K562 (cell line): Measurements from ENCODE around the gene MYL12A. TPM values are rescaled to one million over a fixed set of nuclear protein-coding genes. Genes with fewer than 3 reads are reported as not detected.
A peak's percentile ranks its signal among the peaks of the same experiment; 100 is the strongest.

Experiments used
- C11orf30 ChIP-seq: fragments of 450-650 bp; IDR thresholded peaks from 2 replicates; pipeline ENCODE4 v1.6.1; 2016; ENCODE audit warnings: low read depth, mild to moderate bottlenecking
- CREB1 ChIP-seq, 2 experiments: sonication (generic) in 1 of 2; formaldehyde crosslinking in 1 of 2; IDR thresholded peaks; 2 replicates each; pipeline versions ENCODE4 v1.6.1 to v1.8.0; 2012 to 2022; ENCODE audit warnings: inconsistent platforms in 1 of 2, mild to moderate bottlenecking in 1 of 2, missing genetic modification reagents in 1 of 2, moderate library complexity in 1 of 2
- ESRRB ChIP-seq: fragments of 250-450 bp; sonication (Bioruptor Pico); IDR thresholded peaks from 2 replicates; pipeline ENCODE4 v1.5.0; 2020; ENCODE audit warnings: mild to moderate bottlenecking, moderate library complexity, borderline replicate concordance
- EZH2 ChIP-seq: IDR thresholded peaks from 2 replicates; pipeline ENCODE4 v1.6.1; 2012; ENCODE audit warnings: low read depth, mild to moderate bottlenecking, inconsistent platforms, low read length, borderline replicate concordance
- LCOR ChIP-seq: sonication (generic); formaldehyde crosslinking; IDR thresholded peaks from 2 replicates; pipeline ENCODE4 v1.8.0; 2022; ENCODE audit warnings: mild to moderate bottlenecking, missing genetic modification reagents
- NRF1 ChIP-seq, 2 experiments: fragments of 450-650 bp; IDR thresholded peaks in 1 of 2; conservative IDR thresholded peaks in 1 of 2; 2 replicates each; pipeline ENCODE4 v1.6.1; 2014; ENCODE audit warnings: mild to moderate bottlenecking in 2 of 2
- RBBP5 ChIP-seq: fragments of 200-600 bp; sonication (generic); IDR thresholded peaks from 2 replicates; pipeline ENCODE4 v1.6.1; 2012; ENCODE audit warnings: borderline replicate concordance, mild to moderate bottlenecking, low read length, control low read depth, inconsistent platforms; ENCODE audit not compliant: insufficient read depth, poor library complexity, severe bottlenecking
- RBM17 ChIP-seq: fragments of 200-400 bp; formaldehyde crosslinking; IDR thresholded peaks from 2 replicates; pipeline ENCODE4 v1.6.1; 2017; ENCODE audit warnings: low read depth, mild to moderate bottlenecking, low read length, borderline replicate concordance
- SIN3A ChIP-seq, 2 experiments: fragments of 150-350 bp in 1 of 2; IDR thresholded peaks; 2 replicates each; pipeline ENCODE4 v1.6.1; 2011 to 2016; ENCODE audit warnings: borderline replicate concordance in 2 of 2, low read depth in 2 of 2, low read length in 2 of 2, mild to moderate bottlenecking in 2 of 2, moderate library complexity in 2 of 2; ENCODE audit not compliant: control insufficient read depth in 1 of 2
- SMAD4 ChIP-seq: fragments of 250-450 bp; sonication (Bioruptor Pico); conservative IDR thresholded peaks from 2 replicates; pipeline ENCODE4 v1.8.0; 2021; ENCODE audit warnings: inconsistent platforms, mild to moderate bottlenecking, moderate library complexity
- TARDBP ChIP-seq: fragments of 450-650 bp; IDR thresholded peaks from 2 replicates; pipeline ENCODE4 v1.6.1; 2016
- ZFX ChIP-seq: sonication (generic); formaldehyde crosslinking; IDR thresholded peaks from 2 replicates; pipeline ENCODE4 v1.8.0; 2022; ENCODE audit warnings: mild to moderate bottlenecking, missing genetic modification reagents, moderate library complexity
- ZNF175 ChIP-seq: fragments of 200-800 bp; sonication (Bioruptor generic); IDR thresholded peaks from 2 replicates; pipeline ENCODE4 v1.6.1; 2016; ENCODE audit warnings: low read depth, mild to moderate bottlenecking, missing genetic modification characterization, missing compliant biosample characterization
- ZNF444 ChIP-seq: fragments of 250-450 bp; sonication (Bioruptor Pico); IDR thresholded peaks from 2 replicates; pipeline ENCODE4 v1.4.0; 2020; ENCODE audit warnings: mild to moderate bottlenecking, moderate library complexity
- ZNF445 ChIP-seq: fragments of 250-450 bp; sonication (Bioruptor Pico); IDR thresholded peaks from 2 replicates; pipeline ENCODE4 v1.4.0; 2020; ENCODE audit warnings: low read depth, mild to moderate bottlenecking, moderate library complexity
- ZNF707 ChIP-seq: fragments of 250-450 bp; sonication (Bioruptor Pico); conservative IDR thresholded peaks from 2 replicates; pipeline ENCODE4 v1.8.0; 2022; ENCODE audit warnings: inconsistent platforms, mild to moderate bottlenecking, moderate library complexity
- polyA plus RNA-seq, 8 experiments: library from polyadenylated mRNA; depleted of rRNA in 4 of 8; stranded (reverse) in 5 of 8; unstranded in 3 of 8; fragments of >200 nt; fragmentation: Nextera tagmentation in 2 of 8; fragmentation: Illumina TruSeq in 1 of 8; extraction: Ambion mirVana in 2 of 8; extraction: Trizol in 1 of 8; gene quantifications; 2 replicates each; pipeline versions ENCODE4 v1.2.1 to v1.2.3, GENCODE V29; 2011 to 2014; ENCODE audit warnings: inconsistent platforms in 1 of 8, missing spikeins in 1 of 8
- total RNA-seq, 7 experiments: library from RNA; depleted of rRNA in 6 of 7; stranded (reverse); fragments of >200 nt in 6 of 7; fragmentation: Illumina TruSeq in 2 of 7; extraction: Trizol in 2 of 7; gene quantifications; 2 replicates each; pipeline versions ENCODE4 v1.2.1 to v1.2.3, GENCODE V29; 2011 to 2021; ENCODE audit warnings: low replicate concordance in 1 of 7
- TF ChIP-seq, protein P1 (sequence below): fragments of 450-650 bp; IDR thresholded peaks from 2 replicates; pipeline ENCODE4 v1.6.1; 2016; ENCODE audit warnings: borderline replicate concordance
- TF ChIP-seq, protein P2 (sequence below): fragments of 250-450 bp; sonication (Bioruptor Pico); IDR thresholded peaks from 2 replicates; pipeline ENCODE4 v1.8.0; 2022; ENCODE audit warnings: moderate library complexity, mild to moderate bottlenecking, inconsistent platforms
- TF ChIP-seq, protein P3 (sequence below), 2 experiments: fragments of 450-650 bp; conservative IDR thresholded peaks; 2 replicates each; pipeline ENCODE4 v1.6.1; 2017; ENCODE audit warnings: mild to moderate bottlenecking in 2 of 2, moderate library complexity in 2 of 2
- TF ChIP-seq, protein P4 (sequence below): IDR thresholded peaks from 2 replicates; pipeline ENCODE4 v1.6.1; 2012; ENCODE audit warnings: low read depth, low read length, improper control_type of control experiment, borderline replicate concordance

MYL12A gene
- total and polyA plus RNA-seq, 9 of the 15 experiments (the other 6 are each of a cell fraction or from before 2014, with no cell fraction given) = 308 to 1,031 (median 559) TPM

DNA sequence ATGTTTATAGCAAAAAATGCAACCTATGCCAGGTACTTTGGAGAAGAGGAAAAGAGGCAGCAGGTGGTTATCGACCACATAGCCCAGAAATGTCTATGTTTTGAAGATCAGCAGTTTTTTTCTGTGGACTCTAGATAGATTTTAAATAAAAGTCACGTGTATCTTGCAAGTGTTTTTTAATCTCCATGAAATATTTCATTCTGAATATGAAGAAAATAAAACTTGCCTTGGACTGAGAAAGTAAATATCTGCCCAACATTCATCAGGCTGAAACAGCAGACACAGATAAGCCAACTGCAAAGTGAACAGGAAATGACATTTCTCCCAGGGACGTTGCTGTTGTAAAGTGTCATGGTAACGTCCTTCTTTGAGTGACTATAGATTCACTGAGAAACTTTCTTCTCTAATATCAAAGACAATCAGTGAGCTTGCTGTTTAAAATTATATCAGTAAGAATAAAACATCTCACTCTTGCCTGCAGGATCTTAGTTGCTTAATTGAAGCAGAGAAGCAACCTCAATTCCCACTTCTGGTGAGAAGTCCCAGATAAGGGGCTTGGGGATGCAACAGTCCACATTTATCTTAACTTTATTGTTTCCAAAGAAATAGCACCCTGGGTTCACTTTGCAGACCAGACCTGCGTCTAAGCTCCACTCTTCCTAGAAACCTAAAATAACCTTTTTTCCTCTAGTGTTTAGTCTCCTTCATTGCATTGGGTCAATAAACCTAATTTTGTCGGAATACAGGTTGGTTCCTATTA, 34.1 kb upstream of the MYL12A start (continued):
- TF ChIP-seq LCOR (CRISPR knock-in tag) = no peak
- TF ChIP-seq, protein P1, sequence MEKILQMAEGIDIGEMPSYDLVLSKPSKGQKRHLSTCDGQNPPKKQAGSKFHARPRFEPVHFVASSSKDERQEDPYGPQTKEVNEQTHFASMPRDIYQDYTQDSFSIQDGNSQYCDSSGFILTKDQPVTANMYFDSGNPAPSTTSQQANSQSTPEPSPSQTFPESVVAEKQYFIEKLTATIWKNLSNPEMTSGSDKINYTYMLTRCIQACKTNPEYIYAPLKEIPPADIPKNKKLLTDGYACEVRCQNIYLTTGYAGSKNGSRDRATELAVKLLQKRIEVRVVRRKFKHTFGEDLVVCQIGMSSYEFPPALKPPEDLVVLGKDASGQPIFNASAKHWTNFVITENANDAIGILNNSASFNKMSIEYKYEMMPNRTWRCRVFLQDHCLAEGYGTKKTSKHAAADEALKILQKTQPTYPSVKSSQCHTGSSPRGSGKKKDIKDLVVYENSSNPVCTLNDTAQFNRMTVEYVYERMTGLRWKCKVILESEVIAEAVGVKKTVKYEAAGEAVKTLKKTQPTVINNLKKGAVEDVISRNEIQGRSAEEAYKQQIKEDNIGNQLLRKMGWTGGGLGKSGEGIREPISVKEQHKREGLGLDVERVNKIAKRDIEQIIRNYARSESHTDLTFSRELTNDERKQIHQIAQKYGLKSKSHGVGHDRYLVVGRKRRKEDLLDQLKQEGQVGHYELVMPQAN = no peak
- no peak for TF ChIP-seq ZFX (CRISPR knock-in tag)
- TF ChIP-seq ZNF175 = 0 out of 2 replicates have a peak, but pooled peaks have one; percentile 43
- no peak for TF ChIP-seq ZNF707 (CRISPR knock-in tag)
- TF ChIP-seq, protein P2, sequence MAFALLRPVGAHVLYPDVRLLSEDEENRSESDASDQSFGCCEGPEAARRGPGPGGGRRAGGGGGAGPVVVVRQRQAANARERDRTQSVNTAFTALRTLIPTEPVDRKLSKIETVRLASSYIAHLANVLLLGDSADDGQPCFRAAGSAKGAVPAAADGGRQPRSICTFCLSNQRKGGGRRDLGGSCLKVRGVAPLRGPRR = no peak
- TF ChIP-seq C11orf30 = peak; percentile 57; the same call in 1 of the 2 replicates
- no peak for TF ChIP-seq NRF1 (conservative IDR thresholded peaks at IDR 0.05 in 1 of 2, IDR thresholded peaks at IDR 0.05 in 1 of 2)
- no peak for TF ChIP-seq CREB1 (IDR thresholded peaks at IDR 0.05)
- no peak for TF ChIP-seq CREB1 (CRISPR knock-in tag; IDR thresholded peaks at IDR 0.05)
- TF ChIP-seq, protein P3, sequence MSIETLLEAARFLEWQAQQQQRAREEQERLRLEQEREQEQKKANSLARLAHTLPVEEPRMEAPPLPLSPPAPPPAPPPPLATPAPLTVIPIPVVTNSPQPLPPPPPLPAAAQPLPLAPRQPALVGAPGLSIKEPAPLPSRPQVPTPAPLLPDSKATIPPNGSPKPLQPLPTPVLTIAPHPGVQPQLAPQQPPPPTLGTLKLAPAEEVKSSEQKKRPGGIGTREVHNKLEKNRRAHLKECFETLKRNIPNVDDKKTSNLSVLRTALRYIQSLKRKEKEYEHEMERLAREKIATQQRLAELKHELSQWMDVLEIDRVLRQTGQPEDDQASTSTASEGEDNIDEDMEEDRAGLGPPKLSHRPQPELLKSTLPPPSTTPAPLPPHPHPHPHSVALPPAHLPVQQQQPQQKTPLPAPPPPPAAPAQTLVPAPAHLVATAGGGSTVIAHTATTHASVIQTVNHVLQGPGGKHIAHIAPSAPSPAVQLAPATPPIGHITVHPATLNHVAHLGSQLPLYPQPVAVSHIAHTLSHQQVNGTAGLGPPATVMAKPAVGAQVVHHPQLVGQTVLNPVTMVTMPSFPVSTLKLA (conservative IDR thresholded peaks at IDR 0.05) = no peak
- no peak for TF ChIP-seq RBM17
- TF ChIP-seq, protein P4, sequence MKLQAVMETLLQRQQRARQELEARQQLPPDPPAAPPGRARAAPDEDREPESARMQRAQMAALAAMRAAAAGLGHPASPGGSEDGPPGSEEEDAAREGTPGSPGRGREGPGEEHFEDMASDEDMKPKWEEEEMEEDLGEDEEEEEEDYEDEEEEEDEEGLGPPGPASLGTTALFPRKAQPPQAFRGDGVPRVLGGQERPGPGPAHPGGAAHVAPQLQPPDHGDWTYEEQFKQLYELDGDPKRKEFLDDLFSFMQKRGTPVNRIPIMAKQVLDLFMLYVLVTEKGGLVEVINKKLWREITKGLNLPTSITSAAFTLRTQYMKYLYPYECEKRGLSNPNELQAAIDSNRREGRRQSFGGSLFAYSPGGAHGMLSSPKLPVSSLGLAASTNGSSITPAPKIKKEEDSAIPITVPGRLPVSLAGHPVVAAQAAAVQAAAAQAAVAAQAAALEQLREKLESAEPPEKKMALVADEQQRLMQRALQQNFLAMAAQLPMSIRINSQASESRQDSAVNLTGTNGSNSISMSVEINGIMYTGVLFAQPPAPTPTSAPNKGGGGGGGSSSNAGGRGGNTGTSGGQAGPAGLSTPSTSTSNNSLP = no peak
- TF ChIP-seq SMAD4 = 0 out of 2 replicates have a peak, but pooled peaks have one; percentile 34
- TF ChIP-seq SIN3A (IDR thresholded peaks at IDR 0.05; ENCODE audit: borderline replicate concordance in 2 of 2, control insufficient read depth in 1 of 2, low read depth in 2 of 2, low read length in 2 of 2) = no peak
- TF ChIP-seq ZNF444 (CRISPR knock-in tag) = no peak
- no peak for TF ChIP-seq EZH2
- TF ChIP-seq RBBP5 = no peak
- TF ChIP-seq TARDBP = no peak
- TF ChIP-seq ESRRB (CRISPR knock-in tag) = no peak
- TF ChIP-seq ZNF445 = no peak
